ENCODE results near the gene IMP4. TPM values are rescaled to one million over a fixed set of nuclear protein-coding genes. Genes with fewer than 3 reads are reported as not detected.

IMP4 gene
- total and polyA plus RNA-seq, 2 donors (not counting 1 experiment from before 2014, with no cell fraction given), result 102 to 164 TPM

- Histone ChIP-seq H3K79me2 (ENCODE audit: control insufficient read depth, insufficient read depth, low read length) (no peaks in the 10 kb centered on the region), H4K20me1 (ENCODE audit: control insufficient read depth, insufficient read depth, low read length, poor library complexity, severe bottlenecking) (no peaks in the 10 kb centered on the region), H3K9ac (ENCODE audit: low read length) (no peak overlapping the region), H3K4me2 (replicated peaks; ENCODE audit: low read depth, low read length, poor library complexity, severe bottlenecking) (no peak overlapping the region), H3K9me3 (ENCODE audit: control extremely low read depth in 1 of 3, control insufficient read depth in 2 of 3, insufficient read depth in 1 of 3, low read length in 2 of 3) (no peaks in the 10 kb centered on the region), H3K27me3 (replicated peaks in 1 of 4; ENCODE audit: control extremely low read depth in 1 of 4, control insufficient read depth in 3 of 4, insufficient read depth in 4 of 4, low read length in 3 of 4) (peaks cover 0 to 9% (median 2%) of the 10 kb centered on the region in 4 experiments), H3K4me3 (ENCODE audit: control extremely low read depth in 1 of 5, extremely low read depth in 1 of 5, insufficient read depth in 1 of 5, low read depth in 2 of 5, low read length in 4 of 5) (no peak overlapping the region), H3K27ac (ENCODE audit: low read length in 2 of 2) (no peak overlapping the region), H3K4me1 (ENCODE audit: control insufficient read depth in 2 of 2, insufficient read depth in 2 of 2, low read length in 2 of 2) (peaks cover 8 to 15% of the 10 kb centered on the region in 2 donors), H2AFZ (ENCODE audit: insufficient read depth, low read depth, low read length, poor library complexity, severe bottlenecking) (no peak overlapping the region), H3K36me3 (replicated peaks in 1 of 2; ENCODE audit: control extremely low read depth in 1 of 2, control insufficient read depth in 1 of 2, extremely low read depth in 1 of 2, insufficient read depth in 2 of 2, low read length in 1 of 2) (peaks cover 0 to 24% of the 10 kb centered on the region in 2 experiments)
- CTCF ChIA-PET, result interaction anchor here (0.9 to 8.3 kb wide), 3 partner anchors 35 to 399 kb away, joined by 3 to 145 read pairs (median 18); partner anchors contain the start of genes MZT2B and SMPD4
- Mint-ChIP-seq H3K4me1 (peaks cover 16% of the 10 kb centered on the region), H3K27me3 (peaks cover 8% of the 10 kb centered on the region), H3K4me3 (no peak overlapping the region), H3K27ac (peak overlapping the region; percentile 79), H3K9me3 (ENCODE audit: insufficient read depth) (no peaks in the 10 kb centered on the region)
- intact Hi-C loops (cut with micrococcal nuclease), result no loop called here
- DNase-seq (no peak), ATAC-seq (ENCODE audit: low read depth) (no peak)
- TF ChIP-seq, protein P1, sequence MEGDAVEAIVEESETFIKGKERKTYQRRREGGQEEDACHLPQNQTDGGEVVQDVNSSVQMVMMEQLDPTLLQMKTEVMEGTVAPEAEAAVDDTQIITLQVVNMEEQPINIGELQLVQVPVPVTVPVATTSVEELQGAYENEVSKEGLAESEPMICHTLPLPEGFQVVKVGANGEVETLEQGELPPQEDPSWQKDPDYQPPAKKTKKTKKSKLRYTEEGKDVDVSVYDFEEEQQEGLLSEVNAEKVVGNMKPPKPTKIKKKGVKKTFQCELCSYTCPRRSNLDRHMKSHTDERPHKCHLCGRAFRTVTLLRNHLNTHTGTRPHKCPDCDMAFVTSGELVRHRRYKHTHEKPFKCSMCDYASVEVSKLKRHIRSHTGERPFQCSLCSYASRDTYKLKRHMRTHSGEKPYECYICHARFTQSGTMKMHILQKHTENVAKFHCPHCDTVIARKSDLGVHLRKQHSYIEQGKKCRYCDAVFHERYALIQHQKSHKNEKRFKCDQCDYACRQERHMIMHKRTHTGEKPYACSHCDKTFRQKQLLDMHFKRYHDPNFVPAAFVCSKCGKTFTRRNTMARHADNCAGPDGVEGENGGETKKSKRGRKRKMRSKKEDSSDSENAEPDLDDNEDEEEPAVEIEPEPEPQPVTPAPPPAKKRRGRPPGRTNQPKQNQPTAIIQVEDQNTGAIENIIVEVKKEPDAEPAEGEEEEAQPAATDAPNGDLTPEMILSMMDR (IDR thresholded peaks at IDR 0.05), result no peak
- TF ChIP-seq EZH2 (IDR thresholded peaks at IDR 0.05; ENCODE audit: borderline replicate concordance, insufficient read depth, low read depth, low read length, poor library complexity, severe bottlenecking), result no peak
- POLR2A ChIA-PET, result no interaction called here
- 83% methylated on average over 6 of the region's 13 CpGs for WGBS (ENCODE audit: insufficient coverage)
These were observed 6.4 kb upstream of the IMP4 start for GRCh38 chr2:130336150-130336876.

Data from B cell (primary cell).